Mucosa of gallbladder (tissue), 1 donor: ENCODE results near the gene ZNF136. TPM values are rescaled to one million over a fixed set of nuclear protein-coding genes. Genes with fewer than 3 reads are reported as not detected.
A peak's percentile ranks its signal among the peaks of the same experiment; 100 is the strongest.

ENCODE experiments used
- DNase-seq: peaks from one replicate; pipeline ENCODE4 v3.0.0-alpha.2; 2020; ENCODE audit warnings: low spot score
- total RNA-seq: library from RNA; stranded (reverse); gene quantifications from one replicate; pipeline ENCODE4 v1.2.1, GENCODE V29; 2021
- donor health status: DM: no; HTN: no; CAD: no.

The ZNF136 gene
- total RNA-seq, 1 donor from 2014 or later: 8.8 TPM

- DNase-seq: peak; percentile 93
Observed at GRCh38 chr19:12194827-12195731, 32.2 kb downstream of the ZNF136 start.

GRCh38 chr19:12198136-12198535 is 35.2 kb downstream of the ZNF136 start:
- no peak for DNase-seq

GRCh38 chr19:12199757-12200419 is 37.0 kb downstream of the ZNF136 start:
- DNase-seq: no peak

- DNase-seq: peak; percentile 37
Observed at GRCh38 chr19:12202250-12202649, 39.4 kb downstream of the ZNF136 start.

DNA sequence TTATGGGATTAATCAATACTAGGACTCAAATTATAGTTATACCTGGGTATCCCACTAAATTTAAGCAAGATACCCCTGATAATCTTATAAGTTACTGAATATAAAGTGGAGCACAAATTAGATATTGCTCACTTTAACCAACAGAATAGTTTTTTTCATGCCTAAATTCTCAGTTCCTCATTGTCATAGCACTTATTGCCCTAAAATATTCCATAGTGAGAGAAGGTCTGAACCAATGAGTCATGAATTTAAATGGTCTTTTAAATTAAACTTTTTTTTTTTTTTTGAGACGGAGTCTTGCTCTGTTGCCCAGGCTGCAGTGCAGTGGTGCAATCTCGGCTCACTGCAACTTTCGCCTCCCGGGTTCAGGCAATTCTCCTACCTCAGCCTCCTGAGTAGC is 42.4 kb downstream of the ZNF136 start:
- DNase-seq: no peak

DNA sequence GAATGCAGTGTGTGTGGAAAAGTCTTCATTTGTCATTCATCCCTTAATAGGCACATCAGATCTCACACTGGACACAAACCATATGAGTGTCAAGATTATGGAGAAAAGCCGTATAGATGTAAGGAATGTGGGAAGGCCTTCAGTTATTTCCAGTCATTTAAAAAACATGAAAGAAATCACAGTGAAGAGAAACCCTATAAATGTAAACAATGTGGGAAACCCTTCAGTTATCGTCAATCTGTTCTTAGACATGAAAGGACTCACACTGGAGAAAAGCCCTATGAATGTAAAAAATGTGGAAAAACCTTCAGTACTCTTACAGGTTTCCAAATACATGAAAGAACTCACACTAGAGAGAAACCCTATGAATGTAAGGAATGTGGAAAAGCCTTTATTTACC is 45.3 kb downstream of the ZNF136 start:
- no peak for DNase-seq

DNA sequence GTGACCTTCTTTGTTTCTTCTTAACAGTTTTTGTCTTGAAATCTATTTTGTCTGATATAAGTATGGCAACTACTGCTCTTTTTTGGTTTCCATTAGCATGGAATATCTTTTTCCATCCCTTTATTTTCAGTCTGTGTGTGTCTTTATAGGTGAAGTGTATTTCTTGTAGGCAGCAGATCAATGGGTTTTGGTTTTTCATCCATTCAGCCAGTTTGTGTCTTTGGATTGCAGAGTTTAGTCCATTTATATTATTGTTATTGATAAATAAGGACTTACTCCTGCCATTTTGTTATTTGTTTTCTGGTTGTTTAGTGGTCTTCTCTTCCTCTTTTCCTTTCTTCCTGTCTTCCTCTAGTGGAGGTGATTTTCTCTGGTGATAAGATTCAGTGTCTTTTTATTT is 54.4 kb downstream of the ZNF136 start:
- DNase-seq: no peak

DNA sequence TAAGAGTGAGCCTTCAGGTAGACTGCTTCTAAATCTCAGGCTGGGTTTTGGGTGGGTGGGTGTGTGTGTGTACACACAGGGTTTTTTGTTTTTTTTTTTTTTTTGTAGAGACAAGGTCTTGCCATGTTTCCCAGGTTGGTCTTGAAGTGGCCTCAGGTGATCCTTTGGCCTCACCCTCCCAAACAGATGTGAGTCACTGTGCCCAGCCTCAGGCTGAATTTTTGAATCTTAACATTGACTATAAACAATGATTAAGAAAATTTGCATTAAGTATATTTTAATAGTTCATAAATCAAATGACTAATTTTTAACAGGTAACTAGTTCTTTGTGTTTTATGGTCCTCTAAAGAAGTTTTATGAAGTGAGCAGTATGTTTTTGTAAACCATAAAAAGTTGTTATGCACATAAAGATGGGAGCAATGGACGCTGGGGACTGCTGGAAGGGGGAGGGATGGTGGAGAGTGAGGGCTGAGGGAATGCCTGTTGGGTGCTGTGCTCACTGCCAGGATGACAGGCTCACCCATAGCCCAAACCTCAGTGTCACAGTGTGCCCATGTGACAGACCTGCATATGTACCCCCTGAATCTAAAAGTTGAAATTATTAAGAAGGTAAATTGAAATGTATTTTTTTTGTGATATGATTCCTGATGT is 60.2 kb downstream of the ZNF136 start:
- DNase-seq: no peak

DNA sequence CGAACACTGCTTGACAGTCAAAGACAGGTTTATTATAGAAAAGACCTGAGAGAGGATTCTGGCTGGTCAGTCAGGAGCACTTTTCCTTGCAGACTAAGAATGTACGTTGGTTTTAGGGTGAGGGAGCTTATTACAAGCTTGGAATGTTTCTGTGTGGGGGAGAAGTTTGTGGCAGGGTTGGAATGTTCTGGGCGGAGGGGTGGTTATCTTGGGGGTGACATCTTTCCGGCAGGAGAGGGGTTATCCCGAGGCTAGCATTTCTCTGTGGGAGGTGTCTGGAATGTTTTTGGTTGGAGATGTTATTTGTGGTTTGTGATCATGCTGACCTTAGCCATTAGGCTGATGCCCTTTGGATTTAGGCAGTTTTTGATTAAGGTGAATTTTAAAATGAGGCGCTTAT is 61.8 kb downstream of the ZNF136 start:
- no peak for DNase-seq

GRCh38 chr19:12229990-12230389 is 67.1 kb downstream of the ZNF136 start:
- no peak for DNase-seq

- DNase-seq: no peak
Observed at GRCh38 chr19:12230751-12231733, 68.1 kb downstream of the ZNF136 start.

DNA sequence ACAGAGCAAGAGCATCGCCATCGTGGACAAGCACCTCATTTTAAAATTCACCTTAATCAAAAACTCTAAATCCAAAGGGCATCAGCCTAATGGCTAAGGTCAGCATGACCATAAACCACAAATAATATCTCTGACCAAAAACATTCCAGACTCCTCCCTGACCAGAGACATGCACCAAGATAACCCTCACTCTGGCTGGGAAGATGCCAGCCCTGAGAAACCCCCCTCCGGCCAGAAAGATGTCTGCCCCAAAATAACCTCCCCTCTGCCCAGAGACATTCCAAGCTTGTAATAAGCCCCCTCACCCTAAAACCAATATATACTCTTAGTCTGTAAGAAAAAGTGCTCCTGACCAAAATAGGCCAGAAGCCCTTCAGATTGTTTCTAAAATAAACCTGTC is 70.1 kb downstream of the ZNF136 start:
- DNase-seq: no peak

GRCh38 chr19:12237143-12237839 is 74.4 kb downstream of the ZNF136 start:
- no peak for DNase-seq

Other genes starting within 250 kb of the ZNF136 start
- 15.9 TPM for gene ZNF700, start 238.0 kb upstream of the ZNF136 start, total RNA-seq
- gene ZNF763, start 198.1 kb upstream of the ZNF136 start, total RNA-seq: 5.2 TPM
- 7.7 TPM for gene ZNF433, start 127.4 kb upstream of the ZNF136 start, total RNA-seq
- gene ZNF878, start 110.1 kb upstream of the ZNF136 start, total RNA-seq: 0.17 TPM
- 12.2 TPM for gene ZNF844, start 98.4 kb upstream of the ZNF136 start, total RNA-seq
- 3.4 TPM for gene ZNF20, start 22.7 kb upstream of the ZNF136 start, total RNA-seq
- gene ZNF625, start 6.4 kb upstream of the ZNF136 start, total RNA-seq: 5.9 TPM
- 10.6 TPM for gene ZNF44, start 131.8 kb downstream of the ZNF136 start, total RNA-seq
- 2.9 TPM for gene ZNF563, start 170.5 kb downstream of the ZNF136 start, total RNA-seq
- gene ZNF442, start 202.6 kb downstream of the ZNF136 start, total RNA-seq: 3.4 TPM
- gene ZNF799, start 238.2 kb downstream of the ZNF136 start, total RNA-seq: 9.7 TPM